Caco-2 (cell line): ENCODE results near the gene EPDR1. TPM values are rescaled to one million over a fixed set of nuclear protein-coding genes. Genes with fewer than 3 reads are reported as not detected.

ENCODE experiments used
- BruUV-seq: library from RNA; stranded (reverse); fragments of 400-500 nt; replicated peaks from 2 replicates; lab custom pipeline; 2021; lab: Mats Ljungman, UMichigan
- CTCF ChIA-PET: fragments of 300-600 bp; sonication (Branson Sonifier 250); formaldehyde crosslinking; loops from one replicate; lab custom pipeline; 2022; ENCODE audit warnings: antibody characterized with exemption; lab: Charles Lee
- POLR2A ChIA-PET: fragments of 300-600 bp; sonication (Branson Sonifier 250); formaldehyde crosslinking; loops from one replicate; lab custom pipeline; 2022; ENCODE audit warnings: antibody characterized with exemption; lab: Charles Lee
- DNase-seq, 2 experiments: peaks; one replicate each; pipeline versions ENCODE4 v3.0.0 to v3.0.0-alpha.2; 2020 to 2022
- H3K27me3 ChIP-seq: replicated peaks from 2 replicates; pipeline ENCODE4 v1.6.0; 2011; ENCODE audit warnings: low read length; ENCODE audit not compliant: control insufficient read depth, insufficient read depth
- H3K36me3 ChIP-seq: 2 replicates; pipeline ENCODE4 v1.5.1; 2011; ENCODE audit warnings: low read length; ENCODE audit not compliant: control insufficient read depth, insufficient read depth
- H3K4me1 ChIP-seq: fragments of 250-450 bp; sonication (Bioruptor Pico); 2 replicates; pipeline ENCODE4 v1.5.1; 2020; ENCODE audit warnings: mild to moderate bottlenecking
- H3K4me3 ChIP-seq: 2 replicates; pipeline ENCODE4 v1.5.1; 2011; ENCODE audit warnings: low read depth, mild to moderate bottlenecking, control low read depth, low read length
- H3K9me3 ChIP-seq: fragments of 250-450 bp; sonication (Bioruptor Pico); 2 replicates; pipeline ENCODE4 v1.5.1; 2020; ENCODE audit warnings: mild to moderate bottlenecking, moderate library complexity
- H3K27ac Mint-ChIP-seq: one replicate; pipeline ENCODE4 v1.8.0; 2022; ENCODE audit warnings: mixed read lengths; ENCODE audit not compliant: unreplicated experiment
- H3K27me3 Mint-ChIP-seq: one replicate; pipeline ENCODE4 v1.8.0; 2022; ENCODE audit warnings: mixed read lengths; ENCODE audit not compliant: insufficient read depth, unreplicated experiment
- H3K36me3 Mint-ChIP-seq: one replicate; pipeline ENCODE4 v1.8.0; 2022; ENCODE audit warnings: mild to moderate bottlenecking, mixed read lengths; ENCODE audit not compliant: insufficient read depth, unreplicated experiment
- H3K4me1 Mint-ChIP-seq: one replicate; pipeline ENCODE4 v1.8.0; 2022; ENCODE audit warnings: low read depth, mixed read lengths; ENCODE audit not compliant: unreplicated experiment
- H3K4me3 Mint-ChIP-seq: one replicate; pipeline ENCODE4 v1.8.0; 2022; ENCODE audit warnings: mild to moderate bottlenecking, moderate library complexity, mixed read lengths; ENCODE audit not compliant: unreplicated experiment
- H3K9me3 Mint-ChIP-seq: one replicate; pipeline ENCODE4 v1.8.0; 2022; ENCODE audit warnings: mixed read lengths; ENCODE audit not compliant: unreplicated experiment
- CTCF ChIP-seq, 2 experiments: fragments of 200-600 bp in 1 of 2; IDR thresholded peaks; 1 replicate in 1 of 2; 2 replicates in 1 of 2; pipeline versions ENCODE4 v1.5.1 to v1.8.0; 2011 to 2022; ENCODE audit warnings: antibody characterized with exemption in 1 of 2, control low read depth in 1 of 2, inconsistent platforms in 1 of 2, low read depth in 1 of 2, low read length in 1 of 2, mild to moderate bottlenecking in 1 of 2, moderate library complexity in 1 of 2; ENCODE audit not compliant: insufficient read depth in 1 of 2, severe bottlenecking in 1 of 2, unreplicated experiment in 1 of 2
- intact Hi-C: fragments of 100-400 bp; cut with micrococcal nuclease; formaldehyde crosslinking; loops from one replicate; pipeline ENCODE4 v1.10.0; 2022; ENCODE audit not compliant: unreplicated experiment
- total RNA-seq: library from RNA; stranded (reverse); gene quantifications from 2 replicates; pipeline ENCODE4 v1.2.3, GENCODE V29; 2022

Gene EPDR1
- total RNA-seq, 1 experiment from 2014 or later: 0.25 TPM

- no TSS peak for BruUV-seq
- no peaks in the 10 kb centered on the region for H3K36me3 Mint-ChIP-seq
Measured at GRCh38 chr7:37986908-37987330, 66.5 kb downstream of the EPDR1 start.

GRCh38 chr7:37987732-37988131 lies 67.3 kb downstream of the EPDR1 start:
- BruUV-seq: no TSS peak
- H3K4me1 ChIP-seq: no peaks in the 10 kb centered on the region
- H3K9me3 Mint-ChIP-seq: no peaks in the 10 kb centered on the region
- peaks cover 6% of the 10 kb centered on the region for H3K27me3 Mint-ChIP-seq
- no peak overlapping the region for H3K4me3 ChIP-seq
- DNase-seq: no peak
- H3K9me3 ChIP-seq: no peaks in the 10 kb centered on the region
- no peaks in the 10 kb centered on the region for H3K36me3 ChIP-seq
- CTCF ChIA-PET: no interaction called here
- intact Hi-C loops: no loop called here
- TF ChIP-seq CTCF (IDR thresholded peaks at IDR 0.05; ENCODE audit: insufficient read depth in 1 of 2, low read depth in 1 of 2, low read length in 1 of 2, severe bottlenecking in 1 of 2, unreplicated experiment in 1 of 2): no peak
- H3K4me3 Mint-ChIP-seq: no peak overlapping the region
- H3K27ac Mint-ChIP-seq: no peak overlapping the region
- H3K27me3 ChIP-seq: no peaks in the 10 kb centered on the region
- POLR2A ChIA-PET: no interaction called here
- no peaks in the 10 kb centered on the region for H3K36me3 Mint-ChIP-seq
- no peaks in the 10 kb centered on the region for H3K4me1 Mint-ChIP-seq

More at GRCh38 chr7:37986908-37987330, 66.5 kb downstream of the EPDR1 start:
- DNase-seq: no peak
- Histone ChIP-seq H3K27me3 (no peaks in the 10 kb centered on the region), H3K4me3 (no peak overlapping the region), H3K9me3 (no peaks in the 10 kb centered on the region), H3K4me1 (no peaks in the 10 kb centered on the region), H3K36me3 (no peaks in the 10 kb centered on the region)
- intact Hi-C loops: no loop called here
- TF ChIP-seq CTCF (IDR thresholded peaks at IDR 0.05; ENCODE audit: insufficient read depth in 1 of 2, low read depth in 1 of 2, low read length in 1 of 2, severe bottlenecking in 1 of 2, unreplicated experiment in 1 of 2): no peak
- no peaks in the 10 kb centered on the region for H3K9me3 Mint-ChIP-seq
- H3K27ac Mint-ChIP-seq: no peak overlapping the region
- no peaks in the 10 kb centered on the region for H3K4me1 Mint-ChIP-seq
- peaks cover 9% of the 10 kb centered on the region for H3K27me3 Mint-ChIP-seq
- POLR2A ChIA-PET: no interaction called here
- CTCF ChIA-PET: no interaction called here
- no peak overlapping the region for H3K4me3 Mint-ChIP-seq

- no peaks in the 10 kb centered on the region for H3K4me1 Mint-ChIP-seq
- POLR2A ChIA-PET: no interaction called here
- H3K9me3 Mint-ChIP-seq: no peaks in the 10 kb centered on the region
- H3K36me3 Mint-ChIP-seq: no peaks in the 10 kb centered on the region
- H3K36me3 ChIP-seq: no peaks in the 10 kb centered on the region
- CTCF ChIA-PET: no interaction called here
- no peaks in the 10 kb centered on the region for H3K4me1 ChIP-seq
- H3K9me3 ChIP-seq: peaks cover 7% of the 10 kb centered on the region; the same call in 1 of the 2 replicates
- peaks cover 6% of the 10 kb centered on the region for H3K27me3 Mint-ChIP-seq
- H3K4me3 ChIP-seq: no peak overlapping the region
- H3K27ac Mint-ChIP-seq: no peak overlapping the region
- TF ChIP-seq CTCF (IDR thresholded peaks at IDR 0.05; ENCODE audit: insufficient read depth in 1 of 2, low read depth in 1 of 2, low read length in 1 of 2, severe bottlenecking in 1 of 2, unreplicated experiment in 1 of 2): no peak
- intact Hi-C loops: no loop called here
- no peak for DNase-seq
- no peaks in the 10 kb centered on the region for H3K27me3 ChIP-seq
- BruUV-seq: no TSS peak
- H3K4me3 Mint-ChIP-seq: no peak overlapping the region
Measured at GRCh38 chr7:37988721-37989650, 68.5 kb downstream of the EPDR1 start.
